Right hindlimb (tissue), 1 donor: ENCODE results near the gene DPP4.
"Not testable (repeated sequence)": the region's sequence is repeated elsewhere in the genome, so short reads cannot be mapped to it uniquely, and the experiment has no call there.

Experiments
- DNase-seq: peaks from one replicate; pipeline ENCODE4 v3.0.0-alpha.2; 2018

DPP4 gene

GRCh38 chr2:161983331-161983651 lies 90.7 kb downstream of the DPP4 start:
- DNase-seq = no peak

GRCh38 chr2:161982548-161983330 lies 91.3 kb downstream of the DPP4 start:
- DNase-seq = no peak

- no peak for DNase-seq
Observed at GRCh38 chr2:161981679-161982250, 92.2 kb downstream of the DPP4 start.

- no peak for DNase-seq
Observed at GRCh38 chr2:161980976-161981375, 93.0 kb downstream of the DPP4 start.

- DNase-seq = no peak
Observed at GRCh38 chr2:161979490-161979889, 94.5 kb downstream of the DPP4 start.

- not testable (repeated sequence) for DNase-seq
Observed at GRCh38 chr2:161977926-161978325, 96.1 kb downstream of the DPP4 start.

GRCh38 chr2:161976917-161977316 lies 97.1 kb downstream of the DPP4 start:
- DNase-seq = no peak

- no peak for DNase-seq
Observed at GRCh38 chr2:161976295-161976694, 97.7 kb downstream of the DPP4 start.

GRCh38 chr2:161975813-161976160 lies 98.2 kb downstream of the DPP4 start:
- no peak for DNase-seq

- DNase-seq = no peak
Observed at GRCh38 chr2:161975062-161975812, 98.8 kb downstream of the DPP4 start.

GRCh38 chr2:161974461-161974860 lies 99.6 kb downstream of the DPP4 start:
- DNase-seq = no peak

- DNase-seq = no peak
Observed at GRCh38 chr2:161972866-161973265, 101.1 kb downstream of the DPP4 start.

GRCh38 chr2:161972232-161972631 lies 101.8 kb downstream of the DPP4 start:
- no peak for DNase-seq

- DNase-seq = no peak
Observed at GRCh38 chr2:161971551-161971950, 102.5 kb downstream of the DPP4 start.

GRCh38 chr2:161969159-161969558 lies 104.9 kb downstream of the DPP4 start:
- DNase-seq = no peak

- DNase-seq = no peak
Observed at GRCh38 chr2:161965994-161966393, 108.0 kb downstream of the DPP4 start.

- no peak for DNase-seq
Observed at GRCh38 chr2:161964160-161964559, 109.9 kb downstream of the DPP4 start.

- DNase-seq = no peak
Observed at GRCh38 chr2:161962160-161962559, 111.9 kb downstream of the DPP4 start.

GRCh38 chr2:161961061-161961460 lies 113.0 kb downstream of the DPP4 start:
- DNase-seq = no peak

GRCh38 chr2:161956738-161957137 lies 117.3 kb downstream of the DPP4 start:
- DNase-seq = no peak

GRCh38 chr2:161955211-161955610 lies 118.8 kb downstream of the DPP4 start:
- no peak for DNase-seq

- DNase-seq = no peak
Observed at GRCh38 chr2:161954103-161954502, 119.9 kb downstream of the DPP4 start.

- not testable (repeated sequence) for DNase-seq
Observed at GRCh38 chr2:161953367-161953766, 120.6 kb downstream of the DPP4 start.

- DNase-seq = no peak
Observed at GRCh38 chr2:161952783-161953191, 121.2 kb downstream of the DPP4 start.
